ENCODE data around the gene MCAT. TPM values are rescaled to one million over a fixed set of nuclear protein-coding genes. Genes with fewer than 3 reads are reported as not detected.

The MCAT gene
- total RNA-seq, 1 experiment from 2014 or later: 23.9 TPM

- intact Hi-C loops (cut with micrococcal nuclease; ENCODE audit: unreplicated experiment): no loop called here
- H3K27ac Mint-ChIP-seq (ENCODE audit: unreplicated experiment): no peak overlapping the region
- H3K4me3 Mint-ChIP-seq (ENCODE audit: low read depth, unreplicated experiment): no peak overlapping the region
- H3K27me3 Mint-ChIP-seq (ENCODE audit: unreplicated experiment): no peaks in the 10 kb centered on the region
- BruUV-seq (replicated peaks): no TSS peak
- peaks cover 45% of the 10 kb centered on the region for H3K36me3 Mint-ChIP-seq (ENCODE audit: insufficient read depth, unreplicated experiment)
- CTCF ChIA-PET: interaction anchor here (0.9 kb wide), 1 partner anchor 166 kb away, joined by 3 read pairs; no protein-coding TSS in a partner anchor
- no peak for DNase-seq
- H3K9me3 Mint-ChIP-seq (ENCODE audit: low read depth, unreplicated experiment): no peaks in the 10 kb centered on the region
- TF ChIP-seq CTCF (IDR thresholded peaks at IDR 0.05; ENCODE audit: unreplicated experiment): no peak
- peaks cover 25% of the 10 kb centered on the region for H3K4me1 Mint-ChIP-seq (ENCODE audit: low read depth, unreplicated experiment)
Measured at GRCh38 chr22:43180670-43181069, 37.5 kb upstream of the MCAT start.

DNA sequence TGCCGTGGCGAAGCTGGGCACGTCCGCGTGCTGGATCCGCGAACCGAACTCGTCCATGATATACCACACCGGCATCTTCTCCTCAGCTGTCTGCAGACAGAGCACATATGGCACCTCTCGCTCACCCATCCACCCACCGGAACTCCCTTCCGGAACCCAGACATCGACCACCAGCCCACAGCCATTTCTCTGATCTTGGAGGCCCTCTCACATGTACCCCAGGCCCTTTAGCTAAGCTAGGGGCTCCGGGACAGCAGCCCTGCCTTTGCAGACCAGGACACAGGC is 36.7 kb upstream of the MCAT start:
- H3K27me3 Mint-ChIP-seq (ENCODE audit: unreplicated experiment): no peaks in the 10 kb centered on the region
- intact Hi-C loops (cut with micrococcal nuclease; ENCODE audit: unreplicated experiment): no loop called here
- DNase-seq: no peak
- H3K4me3 Mint-ChIP-seq (ENCODE audit: low read depth, unreplicated experiment): no peak overlapping the region
- TF ChIP-seq CTCF (IDR thresholded peaks at IDR 0.05; ENCODE audit: unreplicated experiment): no peak
- no peaks in the 10 kb centered on the region for H3K9me3 Mint-ChIP-seq (ENCODE audit: low read depth, unreplicated experiment)
- H3K27ac Mint-ChIP-seq (ENCODE audit: unreplicated experiment): no peak overlapping the region
- peaks cover 17% of the 10 kb centered on the region for H3K4me1 Mint-ChIP-seq (ENCODE audit: low read depth, unreplicated experiment)
- CTCF ChIA-PET: no interaction called here
- BruUV-seq (replicated peaks): no TSS peak
- peaks cover 40% of the 10 kb centered on the region for H3K36me3 Mint-ChIP-seq (ENCODE audit: insufficient read depth, unreplicated experiment)

GRCh38 chr22:43179146-43179910 is 36.1 kb upstream of the MCAT start:
- no TSS peak for BruUV-seq (replicated peaks)
- Mint-ChIP-seq H3K4me3 (ENCODE audit: low read depth, unreplicated experiment) (no peak overlapping the region), H3K9me3 (ENCODE audit: low read depth, unreplicated experiment) (no peaks in the 10 kb centered on the region), H3K27ac (ENCODE audit: unreplicated experiment) (no peak overlapping the region), H3K4me1 (ENCODE audit: low read depth, unreplicated experiment) (peaks cover 13% of the 10 kb centered on the region), H3K36me3 (ENCODE audit: insufficient read depth, unreplicated experiment) (peaks cover 41% of the 10 kb centered on the region), H3K27me3 (ENCODE audit: unreplicated experiment) (no peaks in the 10 kb centered on the region)
- DNase-seq: no peak
- TF ChIP-seq CTCF (IDR thresholded peaks at IDR 0.05; ENCODE audit: unreplicated experiment): no peak
- CTCF ChIA-PET: no interaction called here
- intact Hi-C loops (cut with micrococcal nuclease; ENCODE audit: unreplicated experiment): no loop called here

DNA sequence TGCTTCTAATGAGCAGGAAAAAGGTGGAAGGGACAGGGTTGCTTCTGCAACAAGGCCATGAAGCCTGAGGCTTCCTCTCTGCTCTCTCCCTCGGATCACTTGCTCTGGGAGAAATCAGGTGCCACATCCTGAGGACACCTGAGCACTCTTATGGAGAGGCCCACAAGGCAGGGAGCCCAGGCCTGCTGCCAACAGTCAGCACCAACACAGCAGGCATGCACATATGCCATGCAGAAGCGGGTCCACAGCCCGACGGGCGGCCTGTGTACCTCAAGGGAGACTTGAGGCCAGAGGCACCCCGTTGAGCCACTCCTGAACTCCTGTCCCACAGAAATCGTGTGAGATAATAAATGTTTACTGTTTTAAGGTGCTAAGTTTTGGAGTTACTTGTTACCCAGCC is 34.3 kb upstream of the MCAT start:
- CTCF ChIA-PET: interaction anchor here (0.6 kb wide), 1 partner anchor 16 kb away, joined by 3 read pairs; no protein-coding TSS in a partner anchor

More for the DNA sequence above, 34.3 kb upstream of the MCAT start:
- Mint-ChIP-seq H3K9me3 (ENCODE audit: low read depth, unreplicated experiment) (no peaks in the 10 kb centered on the region), H3K27me3 (ENCODE audit: unreplicated experiment) (no peaks in the 10 kb centered on the region), H3K27ac (ENCODE audit: unreplicated experiment) (no peak overlapping the region), H3K4me1 (ENCODE audit: low read depth, unreplicated experiment) (no peaks in the 10 kb centered on the region), H3K36me3 (ENCODE audit: insufficient read depth, unreplicated experiment) (peaks cover 59% of the 10 kb centered on the region), H3K4me3 (ENCODE audit: low read depth, unreplicated experiment) (no peak overlapping the region)
- intact Hi-C loops (cut with micrococcal nuclease; ENCODE audit: unreplicated experiment): no loop called here
- DNase-seq: no peak
- no peak for TF ChIP-seq CTCF (IDR thresholded peaks at IDR 0.05; ENCODE audit: unreplicated experiment)
- no TSS peak for BruUV-seq (replicated peaks)
